ENCODE measurements around the gene LANCL3.

LANCL3 gene

DNA sequence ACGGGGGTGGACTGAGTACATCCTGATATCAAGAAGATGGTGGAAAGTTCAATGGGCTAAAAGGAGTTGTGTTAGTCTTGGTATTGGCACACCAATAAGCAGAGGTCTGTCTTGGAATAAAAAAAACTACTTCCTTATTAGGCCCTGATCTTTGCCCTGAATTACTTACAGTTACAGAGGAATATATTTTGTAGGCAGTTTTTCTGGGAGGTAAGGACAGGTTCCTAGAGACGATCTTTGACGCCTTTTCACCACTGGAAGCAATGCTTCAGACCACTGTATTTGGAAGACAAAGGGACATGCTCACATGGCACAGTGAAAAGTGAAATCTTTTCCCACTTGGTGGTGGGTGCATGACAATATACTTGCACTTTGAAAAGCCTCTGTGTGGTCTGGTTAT, 113.5 kb downstream of the LANCL3 start:
- H3K4me3 ChIP-seq (ENCODE audit: low read depth, low read length): no peak overlapping the region
- no peak for DNase-seq (ENCODE audit: low read depth)
- no peak for TF ChIP-seq CTCF (conservative IDR thresholded peaks at IDR 0.05; ENCODE audit: low read depth, low read length)

- peak within 1 kb of the TSS; percentile 56 for H3K4me3 ChIP-seq (ENCODE audit: low read depth, low read length)
- peak; percentile 39 for DNase-seq (ENCODE audit: low read depth)
- TF ChIP-seq CTCF (conservative IDR thresholded peaks at IDR 0.05; ENCODE audit: low read depth, low read length): no peak
Measured at GRCh38 chrX:37685381-37686359, 114.2 kb downstream of the LANCL3 start, which contains the start of gene XK. Gene XK, plus strand, starts transcription at chrX:37685791. Its CDS starts 171 bp downstream, at chrX:37685962.

- no peak overlapping the region for H3K4me3 ChIP-seq (ENCODE audit: low read depth, low read length)
- no peak for DNase-seq (ENCODE audit: low read depth)
- TF ChIP-seq CTCF (conservative IDR thresholded peaks at IDR 0.05; ENCODE audit: low read depth, low read length): no peak
Measured at GRCh38 chrX:37686369-37686995, 115.0 kb downstream of the LANCL3 start.

DNA sequence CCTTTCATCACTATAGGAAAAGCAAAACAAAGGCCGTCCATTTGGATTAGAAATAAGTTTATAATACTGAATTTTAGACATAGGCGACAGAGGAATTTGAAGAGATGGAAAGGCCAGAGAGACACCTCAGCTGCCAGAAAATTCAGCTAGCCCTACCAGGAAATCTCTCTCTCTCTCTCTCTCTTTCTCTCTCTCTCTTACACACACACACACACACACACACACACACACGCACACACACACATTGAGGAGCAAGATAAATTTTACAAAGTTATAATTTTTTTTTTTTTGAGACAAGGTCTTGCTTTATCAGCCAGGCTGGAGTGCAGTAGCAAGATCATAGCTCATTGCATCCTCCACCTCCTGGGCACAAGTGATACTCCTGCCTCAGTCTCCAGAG, 115.5 kb downstream of the LANCL3 start:
- no peak overlapping the region for H3K4me3 ChIP-seq (ENCODE audit: low read depth, low read length)
- no peak for TF ChIP-seq CTCF (conservative IDR thresholded peaks at IDR 0.05; ENCODE audit: low read depth, low read length)
- DNase-seq (ENCODE audit: low read depth): no peak

- no peak for TF ChIP-seq CTCF (conservative IDR thresholded peaks at IDR 0.05; ENCODE audit: low read depth, low read length)
- no peak overlapping the region for H3K4me3 ChIP-seq (ENCODE audit: low read depth, low read length)
- DNase-seq (ENCODE audit: low read depth): no peak
Measured at GRCh38 chrX:37690119-37690518, 118.7 kb downstream of the LANCL3 start.

DNA sequence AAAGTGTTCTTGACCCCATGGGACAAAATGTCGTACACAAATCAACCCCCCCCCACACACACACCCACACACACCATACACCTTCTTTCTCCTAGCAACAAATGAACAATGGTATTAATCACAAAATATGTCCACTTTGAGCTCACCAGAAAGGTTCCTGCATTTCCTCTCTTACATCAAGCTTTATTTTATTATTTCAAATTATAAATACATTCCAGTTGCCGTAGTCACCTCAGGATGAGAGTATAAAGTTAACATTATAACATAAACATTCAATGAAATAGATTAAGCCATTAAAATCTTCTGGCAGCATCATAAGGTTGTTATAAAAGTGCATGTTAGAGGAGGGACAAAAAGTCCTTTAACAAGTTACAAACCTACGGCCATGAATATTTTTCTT, 121.5 kb downstream of the LANCL3 start:
- no peak overlapping the region for H3K4me3 ChIP-seq (ENCODE audit: low read depth, low read length)
- DNase-seq (ENCODE audit: low read depth): no peak
- no peak for TF ChIP-seq CTCF (conservative IDR thresholded peaks at IDR 0.05; ENCODE audit: low read depth, low read length)

All from choroid plexus epithelial cell (primary cell).